Activated T-helper 1 cell treated with anti-CD3 and anti-CD28 coated beads, Interleukin-2, amount 50 U/mL, for 16 hours (primary cell): Measurements from ENCODE around the gene ATP2B3.

Experiments
- DNase-seq, 2 donors: peaks; one replicate each; pipeline ENCODE4 v3.0.0-alpha.2; 2020; ENCODE audit warnings: low read depth in 1 of 2, low spot score in 1 of 2

Gene ATP2B3

GRCh38 chrX:153631907-153632594, 114.6 kb downstream of the ATP2B3 start:
- DNase-seq: no peak
